HUDEP-2 (cell line): ENCODE results near the gene MS4A4A.
"Not testable (repeated sequence)": the region's sequence is repeated elsewhere in the genome, so short reads cannot be mapped to it uniquely, and the experiment has no call there.

Experiments used
- DNase-seq, 76 experiments: peaks; one replicate each; lab custom pipeline; 2025; ENCODE audit not compliant: unreplicated experiment in 76 of 76; lab: John Stamatoyannopoulos, UW

The MS4A4A gene

GRCh38 chr11:60280412-60280811 is at the start of gene MS4A4A:
Gene MS4A4A (plus strand): TSS chr11:60280666. CDS start chr11:60280676, 10 bp downstream.
- DNase-seq = peak in 1 of 76 experiments; percentile 11

- no peak for DNase-seq
Observed at GRCh38 chr11:60230681-60231080, 49.8 kb upstream of the MS4A4A start.

- no peak for DNase-seq
Observed at GRCh38 chr11:60235321-60235720, 45.1 kb upstream of the MS4A4A start.

- no peak for DNase-seq
Observed at GRCh38 chr11:60240662-60241061, 39.8 kb upstream of the MS4A4A start.

- DNase-seq = no peak
Observed at GRCh38 chr11:60241786-60242185, 38.7 kb upstream of the MS4A4A start.

- DNase-seq = peak in 11 of 76 experiments; percentile 2 to 50 (median 13)
Observed at GRCh38 chr11:60242740-60243239, 37.7 kb upstream of the MS4A4A start, which contains the start of gene MS4A4E. Gene MS4A4E (minus strand): TSS chr11:60243137. CDS start chr11:60230055, 13,082 bp downstream.

- DNase-seq = peak in 12 of 76 experiments; percentile 6 to 49 (median 22)
Observed at GRCh38 chr11:60251485-60252212, 28.8 kb upstream of the MS4A4A start.

GRCh38 chr11:60252213-60253108 is 28.0 kb upstream of the MS4A4A start:
- DNase-seq = no peak

GRCh38 chr11:60257956-60258722 is 22.3 kb upstream of the MS4A4A start:
- DNase-seq = no peak

- DNase-seq = no peak
Observed at GRCh38 chr11:60261014-60261413, 19.5 kb upstream of the MS4A4A start.

- DNase-seq = no peak
Observed at GRCh38 chr11:60263402-60263801, 17.1 kb upstream of the MS4A4A start.

GRCh38 chr11:60264644-60265043 is 15.8 kb upstream of the MS4A4A start:
- DNase-seq = peak in 3 of 76 experiments; percentile 2 to 32 (median 5)

GRCh38 chr11:60265373-60266214 is 14.9 kb upstream of the MS4A4A start:
- DNase-seq = peak in 27 of 76 experiments; percentile 3 to 58 (median 20)

GRCh38 chr11:60274416-60274815 is 6.0 kb upstream of the MS4A4A start:
- DNase-seq = no peak

GRCh38 chr11:60281485-60281884 is 1.0 kb downstream of the MS4A4A start:
- DNase-seq = no peak

GRCh38 chr11:60282286-60282685 is 1.8 kb downstream of the MS4A4A start:
- DNase-seq = no peak

- DNase-seq = not testable (repeated sequence)
Observed at GRCh38 chr11:60285411-60286126, 5.1 kb downstream of the MS4A4A start.

GRCh38 chr11:60288531-60288930 is 8.1 kb downstream of the MS4A4A start:
- DNase-seq = no peak

- DNase-seq = no peak
Observed at GRCh38 chr11:60292145-60292544, 11.7 kb downstream of the MS4A4A start.
